GM10266 (cell line): ENCODE data around the gene SHH.

Experiments
- DNase-seq: peaks from one replicate; pipeline ENCODE4 v3.0.0; 2012; ENCODE audit errors: extremely low spot score
- CTCF ChIP-seq: IDR thresholded peaks from 2 replicates; pipeline ENCODE4 v1.5.1; 2012; ENCODE audit warnings: mild to moderate bottlenecking, low read depth; ENCODE audit not compliant: control insufficient read depth, insufficient read depth; ENCODE audit errors: missing control alignments

The SHH gene

GRCh38 chr7:155834486-155835048 is 22.3 kb upstream of the SHH start:
- no peak for DNase-seq
- TF ChIP-seq CTCF = no peak

GRCh38 chr7:155833651-155834050 is 21.4 kb upstream of the SHH start:
- no peak for TF ChIP-seq CTCF

GRCh38 chr7:155832581-155832981 is 20.3 kb upstream of the SHH start:
- TF ChIP-seq CTCF = no peak
- no peak for DNase-seq

More at GRCh38 chr7:155833651-155834050, 21.4 kb upstream of the SHH start:
- DNase-seq = no peak

GRCh38 chr7:155831807-155832524 is 19.7 kb upstream of the SHH start:
- no peak for TF ChIP-seq CTCF
- DNase-seq = no peak

GRCh38 chr7:155830961-155831806 is 18.9 kb upstream of the SHH start:
- TF ChIP-seq CTCF = no peak
- no peak for DNase-seq

- TF ChIP-seq CTCF = no peak
- no peak for DNase-seq
Observed at GRCh38 chr7:155829796-155830470, 17.7 kb upstream of the SHH start.

GRCh38 chr7:155825336-155825735 is 13.1 kb upstream of the SHH start:
- no peak for TF ChIP-seq CTCF

More at GRCh38 chr7:155825336-155825735, 13.1 kb upstream of the SHH start:
- DNase-seq = no peak
